ENCODE data around the gene MCIDAS. TPM values are rescaled to one million over a fixed set of nuclear protein-coding genes. Genes with fewer than 3 reads are reported as not detected.

MCIDAS gene
- total RNA-seq, 2 experiments from 2014 or later = 0.21 TPM; not detected in 1

- no peaks in the 10 kb centered on the region for H4K20me1 ChIP-seq (ENCODE audit: insufficient read depth, low read length)
- DNase-seq (ENCODE audit: low spot score) = no peak
- H3K4me1 ChIP-seq (ENCODE audit: insufficient read depth, low read length, poor library complexity, severe bottlenecking) = no peaks in the 10 kb centered on the region
- no peak overlapping the region for H3K4me3 ChIP-seq (ENCODE audit: low read depth, low read length, poor library complexity, severe bottlenecking)
- no peak overlapping the region for H3K27ac ChIP-seq (ENCODE audit: low read depth, low read length, poor library complexity, severe bottlenecking)
- CTCF ChIA-PET (ENCODE audit: unreplicated experiment) = no interaction called here
- no peaks in the 10 kb centered on the region for H3K36me3 ChIP-seq (ENCODE audit: insufficient read depth, low read length)
- TF ChIP-seq CTCF (conservative IDR thresholded peaks at IDR 0.05; ENCODE audit: low read length) = no peak
- TF ChIP-seq EZH2phosphoT487 (IDR thresholded peaks at IDR 0.05; ENCODE audit: borderline replicate concordance, low read depth, low read length) = no peak
- intact Hi-C loops (cut with micrococcal nuclease; ENCODE audit: unreplicated experiment) = no loop called here
- no TSS peak for BruUV-seq (replicated peaks)
- no peaks in the 10 kb centered on the region for H3K9me2 ChIP-seq (ENCODE audit: insufficient read depth, low read length)
- no peaks in the 10 kb centered on the region for H3K79me2 ChIP-seq (ENCODE audit: insufficient read depth, low read depth, low read length)
- no peak overlapping the region for H2AFZ ChIP-seq (ENCODE audit: low read length)
- H3K9me3 ChIP-seq (ENCODE audit: low read length) = no peaks in the 10 kb centered on the region
- H3K4me2 ChIP-seq (ENCODE audit: low read length) = no peak overlapping the region
- POLR2A ChIA-PET = no interaction called here
Observed at GRCh38 chr5:55219770-55220169, 7.3 kb downstream of the MCIDAS start.

- ChIA-PET CTCF (ENCODE audit: unreplicated experiment) (no interaction called here), POLR2A (interaction anchor here (0.5 kb wide), 1 partner anchor 908 kb away, joined by 3 read pairs; no protein-coding TSS in a partner anchor)
- Histone ChIP-seq H3K79me2 (ENCODE audit: insufficient read depth, low read depth, low read length) (no peaks in the 10 kb centered on the region), H3K9me3 (ENCODE audit: low read length) (no peaks in the 10 kb centered on the region), H3K36me3 (ENCODE audit: insufficient read depth, low read length) (no peaks in the 10 kb centered on the region), H3K4me3 (ENCODE audit: low read depth, low read length, poor library complexity, severe bottlenecking) (no peak overlapping the region), H3K27ac (ENCODE audit: low read depth, low read length, poor library complexity, severe bottlenecking) (no peak overlapping the region), H4K20me1 (ENCODE audit: insufficient read depth, low read length) (no peaks in the 10 kb centered on the region), H2AFZ (ENCODE audit: low read length) (no peak overlapping the region), H3K9me2 (ENCODE audit: insufficient read depth, low read length) (no peaks in the 10 kb centered on the region), H3K4me1 (ENCODE audit: insufficient read depth, low read length, poor library complexity, severe bottlenecking) (no peaks in the 10 kb centered on the region), H3K4me2 (ENCODE audit: low read length) (no peak overlapping the region)
- DNase-seq (ENCODE audit: low spot score) = no peak
- intact Hi-C loops (cut with micrococcal nuclease; ENCODE audit: unreplicated experiment) = no loop called here
- no TSS peak for BruUV-seq (replicated peaks)
- no peak for TF ChIP-seq CTCF (conservative IDR thresholded peaks at IDR 0.05; ENCODE audit: low read length)
Observed at GRCh38 chr5:55218967-55219366, 8.1 kb downstream of the MCIDAS start.

- POLR2A ChIA-PET = no interaction called here
- no TSS peak for BruUV-seq (replicated peaks)
Observed at GRCh38 chr5:55211184-55211874, 15.8 kb downstream of the MCIDAS start.

More at GRCh38 chr5:55211184-55211874, 15.8 kb downstream of the MCIDAS start:
- no peaks in the 10 kb centered on the region for H3K79me2 ChIP-seq (ENCODE audit: insufficient read depth, low read depth, low read length)
- no peak overlapping the region for H3K27ac ChIP-seq (ENCODE audit: low read depth, low read length, poor library complexity, severe bottlenecking)
- no peak for DNase-seq (ENCODE audit: low spot score)
- no peaks in the 10 kb centered on the region for H3K9me3 ChIP-seq (ENCODE audit: low read length)
- H3K4me3 ChIP-seq (ENCODE audit: low read depth, low read length, poor library complexity, severe bottlenecking) = no peak overlapping the region
- CTCF ChIA-PET (ENCODE audit: unreplicated experiment) = no interaction called here
- H3K4me1 ChIP-seq (ENCODE audit: insufficient read depth, low read length, poor library complexity, severe bottlenecking) = no peaks in the 10 kb centered on the region
- TF ChIP-seq CTCF (conservative IDR thresholded peaks at IDR 0.05; ENCODE audit: low read length) (no peak), EZH2phosphoT487 (IDR thresholded peaks at IDR 0.05; ENCODE audit: borderline replicate concordance, low read depth, low read length) (no peak)
- intact Hi-C loops (cut with micrococcal nuclease; ENCODE audit: unreplicated experiment) = no loop called here
- no peak overlapping the region for H3K4me2 ChIP-seq (ENCODE audit: low read length)
- no peaks in the 10 kb centered on the region for H3K9me2 ChIP-seq (ENCODE audit: insufficient read depth, low read length)
- no peak overlapping the region for H2AFZ ChIP-seq (ENCODE audit: low read length)
- no peaks in the 10 kb centered on the region for H3K36me3 ChIP-seq (ENCODE audit: insufficient read depth, low read length)
- no peaks in the 10 kb centered on the region for H4K20me1 ChIP-seq (ENCODE audit: insufficient read depth, low read length)

Measured in OCI-LY7 (cell line).